HG02623 (cell line): ENCODE measurements around the gene NME7.
"Not testable (repeated sequence)": the region's sequence is repeated elsewhere in the genome, so short reads cannot be mapped to it uniquely, and the experiment has no call there.

Experiments used
- ATAC-seq: cut with Tn5 transposase; IDR thresholded peaks from one replicate; pipeline ENCODE4 v1.9.1; 2021; ENCODE audit warnings: moderate library complexity; ENCODE audit not compliant: unreplicated experiment

Gene NME7

GRCh38 chr1:169345511-169345910 is 22.1 kb downstream of the NME7 start:
- no peak for ATAC-seq

- not testable (repeated sequence) for ATAC-seq
These were observed 25.5 kb downstream of the NME7 start for GRCh38 chr1:169342096-169342495.

GRCh38 chr1:169340882-169341281 is 26.7 kb downstream of the NME7 start:
- no peak for ATAC-seq

DNA sequence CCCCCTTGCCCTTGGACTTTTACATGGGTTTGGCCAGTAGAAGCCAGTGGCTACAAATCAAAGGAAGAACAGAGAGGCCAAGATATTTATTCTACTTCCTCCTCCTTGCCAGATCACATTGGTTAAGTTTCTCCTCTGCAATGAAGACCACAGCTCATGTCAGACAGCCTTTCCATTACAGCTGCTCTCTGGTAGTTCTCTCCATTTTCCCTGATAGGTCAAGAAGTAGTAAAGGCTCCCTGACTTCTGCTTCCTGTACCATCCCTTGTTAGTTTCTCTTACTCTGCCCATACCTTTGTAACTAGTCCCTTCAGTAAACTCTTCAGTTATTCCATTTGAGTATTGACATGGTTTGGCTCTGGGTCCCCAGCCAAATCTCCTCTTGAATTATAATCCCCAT is 27.8 kb downstream of the NME7 start:
- ATAC-seq, result no peak

- ATAC-seq, result no peak
These were observed 29.0 kb downstream of the NME7 start for GRCh38 chr1:169338617-169339016.

- ATAC-seq, result not testable (repeated sequence)
These were observed 30.5 kb downstream of the NME7 start for GRCh38 chr1:169336947-169337715.

DNA sequence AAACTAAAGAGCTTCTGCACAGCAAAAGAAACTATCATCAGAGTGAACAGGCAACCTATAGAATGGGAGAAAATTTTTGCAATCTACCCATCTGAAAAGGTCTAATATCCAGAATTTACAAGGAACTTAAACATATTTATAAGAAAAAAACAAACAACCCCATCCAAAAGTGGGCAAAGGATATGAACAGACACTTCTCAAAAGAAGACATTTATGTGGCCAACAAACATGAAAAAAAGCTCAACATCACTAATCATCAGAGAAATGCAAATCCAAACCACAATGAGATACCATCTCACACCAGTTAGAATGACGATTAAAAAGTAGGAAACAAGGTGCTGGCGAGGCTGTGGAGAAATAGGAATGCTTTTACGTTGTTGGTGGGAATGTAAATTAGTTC is 32.9 kb downstream of the NME7 start:
- ATAC-seq, result not testable (repeated sequence)

GRCh38 chr1:169330927-169331326 is 36.7 kb downstream of the NME7 start:
- ATAC-seq, result no peak

DNA sequence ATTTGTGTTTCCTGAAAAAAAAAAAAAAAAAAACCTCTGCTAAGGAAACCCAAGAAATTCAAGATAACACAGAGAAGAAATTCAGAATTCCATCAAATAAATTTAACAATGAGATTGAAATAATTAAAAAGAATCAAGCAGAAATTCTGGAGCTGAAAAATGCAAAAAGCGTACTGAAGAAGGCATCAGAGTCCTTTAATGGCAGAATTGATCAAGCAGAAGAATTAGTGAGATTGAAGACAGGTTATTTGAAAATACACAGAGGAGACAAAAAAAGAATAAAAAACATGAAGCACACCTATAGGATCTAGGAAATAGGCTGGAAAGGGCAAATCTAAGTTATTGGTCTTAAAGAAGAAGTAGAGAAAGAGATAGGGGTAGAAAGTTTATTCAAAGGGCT is 38.2 kb downstream of the NME7 start:
- no peak for ATAC-seq

- no peak for ATAC-seq
These were observed 39.7 kb downstream of the NME7 start for GRCh38 chr1:169327875-169328274.

DNA sequence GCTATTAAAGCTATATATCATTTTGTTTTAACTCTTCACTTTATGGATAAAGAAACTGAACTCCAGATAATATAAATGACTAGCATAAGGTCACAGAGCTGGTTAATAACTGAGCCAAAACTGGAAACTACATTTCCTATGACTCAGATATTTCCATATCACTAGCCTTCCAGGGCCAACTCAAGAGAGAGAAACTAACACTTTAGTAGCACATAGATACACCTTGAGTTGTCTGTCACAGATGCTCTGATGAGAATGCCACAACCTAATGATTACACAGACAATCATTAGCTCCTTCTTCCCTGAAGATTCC is 40.7 kb downstream of the NME7 start:
- peak; percentile 95 for ATAC-seq

DNA sequence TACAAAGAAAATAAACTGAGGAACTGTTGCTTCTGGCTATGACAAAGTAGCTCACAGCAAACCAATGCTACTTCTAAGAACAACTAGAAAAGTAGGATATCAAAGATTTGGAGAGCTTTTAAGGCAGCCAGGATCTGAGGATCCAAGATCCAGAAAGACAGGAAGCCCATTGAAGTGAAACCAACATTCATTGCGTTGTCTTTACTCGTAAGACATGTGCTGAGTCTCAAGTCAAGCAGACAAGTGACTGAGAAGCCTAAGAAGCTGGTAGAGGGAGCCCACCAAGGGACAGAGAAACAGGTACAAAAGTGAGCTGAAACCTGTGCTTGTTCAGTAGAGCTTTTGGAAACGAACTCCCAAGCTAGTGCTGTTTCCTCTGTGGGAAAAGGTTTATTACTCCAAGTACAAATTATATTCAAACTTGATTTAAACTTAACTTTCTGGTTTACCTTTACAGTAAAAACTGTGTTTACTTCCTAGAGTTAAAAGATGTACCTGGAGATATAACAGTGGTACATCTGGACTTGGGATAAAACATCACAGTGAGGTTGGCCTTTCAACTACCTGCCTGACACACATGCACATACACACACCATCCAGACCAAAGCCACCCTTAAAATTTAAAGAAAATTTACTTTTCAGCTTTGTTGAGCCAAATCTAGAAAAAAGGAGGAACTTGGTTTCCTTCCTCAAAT is 41.2 kb downstream of the NME7 start:
- ATAC-seq, result peak; percentile 16

GRCh38 chr1:169325117-169325516 is 42.5 kb downstream of the NME7 start:
- no peak for ATAC-seq

GRCh38 chr1:169322138-169322537 is 45.5 kb downstream of the NME7 start:
- ATAC-seq, result no peak

DNA sequence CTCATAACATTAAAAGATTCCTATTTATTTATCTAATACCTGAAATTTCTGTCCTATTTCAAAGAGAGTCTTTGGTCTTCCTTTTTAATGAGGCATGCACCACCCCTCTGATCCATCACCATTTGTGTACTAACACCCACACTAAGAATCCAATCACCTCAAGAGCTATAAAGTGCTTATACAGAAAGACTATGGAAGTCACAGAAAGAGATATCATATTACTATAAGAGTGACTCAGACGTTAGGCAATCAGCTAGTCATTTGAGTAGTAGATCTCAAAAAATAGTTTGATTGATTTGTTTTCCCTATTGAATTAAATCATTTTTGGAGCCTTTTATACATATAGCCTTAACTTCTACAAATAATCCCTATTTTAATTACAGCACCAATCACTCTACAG is 46.1 kb downstream of the NME7 start:
- ATAC-seq, result no peak

- ATAC-seq, result no peak
These were observed 48.9 kb downstream of the NME7 start for GRCh38 chr1:169318536-169319244.

DNA sequence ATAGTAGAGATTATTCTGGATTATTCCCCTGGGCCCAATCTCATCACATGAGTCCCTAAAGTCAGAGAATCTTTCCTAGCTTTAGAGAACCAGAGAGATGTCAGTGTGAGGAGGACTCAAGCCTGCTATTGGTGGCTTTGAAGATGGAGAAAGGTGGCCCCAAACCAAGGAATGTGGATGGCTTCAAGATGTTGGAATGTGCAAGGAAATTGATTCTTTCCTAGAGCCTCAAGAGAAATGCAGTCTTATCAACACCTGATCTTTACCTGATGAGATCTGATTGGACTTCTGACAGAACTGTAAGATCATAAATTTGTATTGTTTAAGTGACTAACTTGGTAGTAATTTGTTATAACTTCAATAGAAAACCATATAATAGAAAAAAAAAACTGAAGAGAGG is 51.0 kb downstream of the NME7 start:
- ATAC-seq, result no peak

- no peak for ATAC-seq
These were observed 55.3 kb downstream of the NME7 start for GRCh38 chr1:169312084-169312954.

- peak; percentile 58 for ATAC-seq
These were observed 58.1 kb downstream of the NME7 start for GRCh38 chr1:169309178-169310166.
